Heart left ventricle (tissue), 13 donors: ENCODE measurements around the gene SSC5D.

Source experiments
- CTCF ChIP-seq, 12 donors: fragments of 200-600 bp; sonication (generic) in 4 of 12; IDR thresholded peaks; one replicate each; pipeline versions ENCODE4 v1.5.0 to v1.8.0; 2018 to 2022; ENCODE audit warnings: antibody characterized with exemption in 12 of 12, mild to moderate bottlenecking in 5 of 12
- POLR2A ChIP-seq, 2 donors: fragments of 450-650 bp; IDR thresholded peaks; one replicate each; pipeline ENCODE4 v1.6.1; 2017; ENCODE audit warnings: antibody characterized with exemption in 2 of 2, mild to moderate bottlenecking in 2 of 2, moderate library complexity in 2 of 2
- donor health status: ischemic (EF 13 %, LVEDD 7.1; RV severe dilation, severe dysfunction).
- donor health status: DM: no; HTN: yes; CAD: no.
- donor health status: DM: no; HTN: no; CAD: no.
- donor health status: ischemic (EF 25% LVEDD 6.9; RV normal size, moderate dysfunction).
- donor health status: ischemic (EF 25% LVEDD 5.7; RV mildly dilated, moderate dysfunction).
- donor health status: ischemic (EF 35%, LVEDD 5.7; RV mildly dilated, moderate dysfunction).
- donor health status: nonischemic (EF 11% LVEDD 7.7; RV severe dilation, severe dysfunction).
- donor health status: DM: yes; HTN: yes; CAD: no.
- donor health status: PGD.
- donor health status: ischemic (EF 29% LVEDD 5.4; RV normal size, mild dysfunction).
- donor health status: nonischemic (EF 23%, LVEDD 6.1; RV moderate dilation, normal function).

GRCh38 chr19:55508120-55508519 is 19.9 kb downstream of the SSC5D start:
- TF ChIP-seq CTCF (IDR thresholded peaks at IDR 0.05): no peak
- TF ChIP-seq POLR2A (IDR thresholded peaks at IDR 0.05): no peak
